Neuronal stem cell (in vitro differentiated cells): Measurements from ENCODE around the gene CARMIL1. TPM values are rescaled to one million over a fixed set of nuclear protein-coding genes. Genes with fewer than 3 reads are reported as not detected.
A peak's percentile ranks its signal among the peaks of the same experiment; 100 is the strongest.

ENCODE experiments used
- DNase-seq: peaks from one replicate; pipeline ENCODE4 v3.0.0-alpha.2; 2013; ENCODE audit warnings: low spot score
- H2AFZ ChIP-seq: one replicate; pipeline ENCODE4 v1.6.1; 2013; ENCODE audit warnings: mild to moderate bottlenecking, low read length, inconsistent platforms
- H2AK5ac ChIP-seq: 2 replicates; pipeline ENCODE4 v1.6.1; 2013; ENCODE audit warnings: low read depth, mild to moderate bottlenecking, inconsistent platforms, low read length, moderate library complexity, mixed read lengths
- H2BK120ac ChIP-seq: 2 replicates; pipeline ENCODE4 v1.6.1; 2013; ENCODE audit warnings: low read depth, mild to moderate bottlenecking, inconsistent platforms, low read length, moderate library complexity, mixed read lengths
- H2BK12ac ChIP-seq: one replicate; pipeline ENCODE4 v1.6.1; 2013; ENCODE audit warnings: low read length, inconsistent platforms
- H2BK15ac ChIP-seq: 2 replicates; pipeline ENCODE4 v1.6.1; 2013; ENCODE audit warnings: mild to moderate bottlenecking, low read length, inconsistent platforms, mixed read lengths
- H2BK5ac ChIP-seq: one replicate; pipeline ENCODE4 v1.6.1; 2013; ENCODE audit warnings: inconsistent platforms, mild to moderate bottlenecking, low read length, moderate library complexity
- H3K14ac ChIP-seq: one replicate; pipeline ENCODE4 v1.6.1; 2013; ENCODE audit warnings: low read length, inconsistent platforms
- H3K18ac ChIP-seq: 2 replicates; pipeline ENCODE4 v1.6.1; 2013; ENCODE audit warnings: low read length, inconsistent platforms
- H3K23ac ChIP-seq: 2 replicates; pipeline ENCODE4 v1.6.1; 2013; ENCODE audit warnings: low read depth, mild to moderate bottlenecking, mixed read lengths, low read length, inconsistent platforms; ENCODE audit not compliant: poor library complexity
- H3K27ac ChIP-seq: replicated peaks from 3 replicates; pipeline ENCODE4 v1.5.1; 2013; ENCODE audit warnings: low read length, inconsistent platforms
- H3K27me3 ChIP-seq, 3 experiments: 2 replicates each; pipeline ENCODE4 v1.6.1; 2013; ENCODE audit warnings: low read length in 3 of 3, mild to moderate bottlenecking in 2 of 3, inconsistent platforms in 1 of 3, low read depth in 1 of 3, mixed read lengths in 1 of 3, moderate library complexity in 1 of 3; ENCODE audit not compliant: control insufficient read depth in 3 of 3, insufficient read depth in 3 of 3
- H3K36me3 ChIP-seq, 2 donors: replicated peaks in 1 of 2; 2 replicates each; pipeline ENCODE4 v1.6.1; 2013; ENCODE audit warnings: low read length in 2 of 2; ENCODE audit not compliant: control insufficient read depth in 2 of 2, insufficient read depth in 2 of 2
- H3K4ac ChIP-seq: 2 replicates; pipeline ENCODE4 v1.6.1; 2013; ENCODE audit warnings: inconsistent platforms, mild to moderate bottlenecking, low read length, moderate library complexity
- H3K4me1 ChIP-seq, 2 donors: 1 replicate in 1 of 2; 2 replicates in 1 of 2; pipeline ENCODE4 v1.6.1; 2013; ENCODE audit warnings: low read length in 2 of 2, low read depth in 1 of 2; ENCODE audit not compliant: control insufficient read depth in 2 of 2, insufficient read depth in 1 of 2
- H3K4me2 ChIP-seq: one replicate; pipeline ENCODE4 v1.6.1; 2013; ENCODE audit warnings: mild to moderate bottlenecking, low read length, inconsistent platforms; ENCODE audit not compliant: insufficient read depth, poor library complexity, severe bottlenecking
- H3K4me3 ChIP-seq, 2 donors: 2 replicates each; pipeline ENCODE4 v1.5.1; 2013; ENCODE audit warnings: low read length in 2 of 2, mild to moderate bottlenecking in 2 of 2, inconsistent platforms in 1 of 2, moderate library complexity in 1 of 2
- H3K79me1 ChIP-seq: one replicate; pipeline ENCODE4 v1.6.1; 2013; ENCODE audit warnings: low read depth, mild to moderate bottlenecking, inconsistent platforms, low read length, moderate library complexity
- H3K9ac ChIP-seq: one replicate; pipeline ENCODE4 v1.6.1; 2013; ENCODE audit warnings: mild to moderate bottlenecking, low read depth, low read length, inconsistent platforms; ENCODE audit not compliant: poor library complexity
- H3K9me3 ChIP-seq, 2 donors: replicated peaks in 1 of 2; 2 replicates each; pipeline versions ENCODE3 to v1.6.1; 2013; ENCODE audit warnings: low read length in 2 of 2, mild to moderate bottlenecking in 2 of 2, inconsistent platforms in 1 of 2, low read depth in 1 of 2, mixed read lengths in 1 of 2, moderate library complexity in 1 of 2; ENCODE audit not compliant: control insufficient read depth in 2 of 2, insufficient read depth in 1 of 2
- H4K8ac ChIP-seq: one replicate; pipeline ENCODE4 v1.6.1; 2013; ENCODE audit warnings: low read depth, mild to moderate bottlenecking, inconsistent platforms, low read length, moderate library complexity
- H4K91ac ChIP-seq: one replicate; pipeline ENCODE4 v1.6.1; 2013; ENCODE audit warnings: low read length, low read depth, mild to moderate bottlenecking, inconsistent platforms; ENCODE audit not compliant: poor library complexity
- WGBS, 2 donors: extraction: QIAGEN DNeasy Blood & Tissue Kit; methylation state at CpG; one replicate each; pipeline ENCODE4 v1.1.7; 2013; ENCODE audit warnings: missing lambda C conversion rate in 2 of 2, mixed read lengths in 1 of 2; ENCODE audit not compliant: insufficient read length in 2 of 2, insufficient replicate concordance in 1 of 2; ENCODE audit errors: extremely low coverage in 2 of 2; 5-methylcytosine and 5-hydroxymethylcytosine counted together
- polyA plus RNA-seq, 2 experiments: library from polyadenylated mRNA; stranded (reverse); fragments of 200-250 nt; gene quantifications; one replicate each; pipeline ENCODE4 v1.2.3, GENCODE V29; 2013

The CARMIL1 gene
- polyA plus RNA-seq (2013, experiment 1 of 2) = 4.4 TPM
- 4.0 TPM for polyA plus RNA-seq (2013, experiment 2 of 2)

DNA sequence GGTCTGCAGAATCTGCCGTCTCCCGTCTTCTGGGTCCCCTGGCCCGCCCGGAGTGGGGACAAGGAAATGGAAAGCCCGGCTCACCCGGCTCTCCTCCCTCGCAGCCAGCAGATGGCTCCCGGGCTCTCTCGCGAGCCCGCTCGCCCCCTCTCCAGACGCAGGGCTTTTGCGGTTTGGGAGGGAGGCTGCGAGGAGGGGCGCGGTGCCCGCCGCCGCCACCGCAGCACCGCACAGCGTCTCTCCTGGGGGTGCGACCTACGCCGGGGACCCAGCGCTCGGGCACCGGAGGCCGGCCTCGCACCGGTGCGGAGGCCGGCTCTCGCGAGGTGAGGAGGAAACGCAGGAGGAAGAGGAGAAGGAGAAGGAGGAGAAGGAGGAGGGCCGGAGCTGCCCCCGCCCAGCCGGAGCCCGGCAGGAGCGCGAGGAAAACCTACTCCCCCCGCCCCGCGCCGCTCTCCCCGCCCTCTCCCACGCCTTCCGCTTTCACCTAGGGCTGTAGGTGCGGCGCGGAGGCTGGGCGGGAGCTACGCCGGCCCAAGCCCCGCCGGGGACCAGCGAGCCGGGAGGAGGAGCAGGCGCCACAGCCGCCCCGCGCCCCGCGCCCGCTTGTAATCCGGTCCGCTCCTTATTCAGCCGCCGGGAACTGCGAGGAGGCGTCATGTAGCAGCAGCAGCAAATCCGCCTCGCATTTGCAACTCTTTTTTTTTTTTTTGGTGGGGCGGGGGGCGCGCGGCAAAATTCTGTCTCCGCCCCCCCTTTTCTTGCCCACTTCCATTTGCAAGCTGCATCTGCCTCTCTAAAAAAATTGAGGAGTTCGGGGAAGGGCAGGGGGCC is at the start of gene CARMIL1:
Gene CARMIL1, plus strand, starts transcription at position 461 of the 834 bp plus-strand sequence. CDS start 422 bp downstream, outside the sequence.
- WGBS, 2 donors = no CpG with 5 or more reads among the region's 81 CpGs
- H3K9me3 ChIP-seq = no peaks in the 10 kb centered on the region
- H3K4me2 ChIP-seq = peak within 1 kb of the TSS; percentile 92

DNA sequence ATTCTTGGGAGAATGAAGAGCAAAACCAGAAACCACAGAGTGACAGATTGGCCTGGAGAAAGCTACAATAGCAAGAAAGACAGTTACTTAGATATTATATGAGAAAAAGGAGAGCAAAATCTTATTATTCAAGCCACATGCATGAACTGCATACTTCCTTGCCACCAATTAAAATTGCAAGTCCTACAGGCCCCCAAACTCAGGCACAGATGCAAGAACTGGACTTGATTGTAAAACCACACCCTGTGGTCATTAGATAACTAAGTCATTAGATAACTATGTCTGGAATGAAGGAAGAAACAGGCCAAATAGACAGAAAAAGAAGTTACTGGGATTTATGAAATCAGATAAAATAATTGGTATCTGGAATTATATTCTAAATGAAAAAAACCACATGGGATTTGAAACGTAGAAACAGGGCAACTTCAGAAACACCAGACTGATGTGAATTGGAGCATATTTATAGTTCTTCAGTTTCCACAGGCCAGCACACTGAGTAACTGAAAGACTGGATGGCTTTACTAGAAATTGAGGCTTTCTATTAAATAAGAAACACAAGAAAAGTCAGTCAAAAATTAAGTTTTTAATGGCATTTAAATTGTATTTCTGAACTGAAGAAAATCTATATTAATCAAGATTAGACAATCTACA is 49.4 kb upstream of the CARMIL1 start:
- Histone ChIP-seq H3K23ac (no peak overlapping the region), H2BK12ac (no peak overlapping the region), H3K79me1 (no peaks in the 10 kb centered on the region), H3K9me3 (no peaks in the 10 kb centered on the region), H3K4ac (no peak overlapping the region), H4K8ac (no peak overlapping the region), H2AK5ac (no peak overlapping the region), H3K9ac (no peak overlapping the region), H2BK120ac (no peak overlapping the region), H3K27ac (no peak overlapping the region), H3K27me3 (no peaks in the 10 kb centered on the region), H3K36me3 (no peaks in the 10 kb centered on the region), H3K18ac (no peak overlapping the region), H2BK5ac (no peak overlapping the region), H3K4me1 (no peaks in the 10 kb centered on the region), H3K4me2 (no peak overlapping the region), H2BK15ac (no peak overlapping the region), H2AFZ (no peak overlapping the region), H4K91ac (no peak overlapping the region), H3K4me3 (no peak overlapping the region), H3K14ac (no peak overlapping the region)
- DNase-seq = no peak
- WGBS, 2 donors = no CpG with 5 or more reads among the region's 1 CpG

More for the DNA sequence above, at the start of gene CARMIL1:
- Histone ChIP-seq H3K4ac (no peak within 1 kb of the TSS), H2BK120ac (no peak within 1 kb of the TSS), H3K4me1 (peaks cover 5 to 31% of the 10 kb centered on the region in 2 donors), H4K8ac (peak within 1 kb of the TSS; percentile 74), H2BK15ac (peak within 1 kb of the TSS; percentile 42), H3K9ac (peak within 1 kb of the TSS; percentile 89), H3K27ac (peak within 1 kb of the TSS; percentile 61), H4K91ac (no peak within 1 kb of the TSS), H3K14ac (peak within 1 kb of the TSS; percentile 13), H3K4me3 (peak within 1 kb of the TSS; percentile 74 to 96), H2AFZ (peak within 1 kb of the TSS; percentile 100), H3K36me3 (no peaks in the 10 kb centered on the region), H3K18ac (peak within 1 kb of the TSS; percentile 97), H2AK5ac (no peak within 1 kb of the TSS), H2BK5ac (peak within 1 kb of the TSS; percentile 89), H3K27me3 (peaks cover 0 to 3% (median 0%) of the 10 kb centered on the region in 3 experiments), H2BK12ac (no peak within 1 kb of the TSS), H3K79me1 (no peaks in the 10 kb centered on the region), H3K23ac (peak within 1 kb of the TSS; percentile 81)
- peak; percentile 69 for DNase-seq

DNA sequence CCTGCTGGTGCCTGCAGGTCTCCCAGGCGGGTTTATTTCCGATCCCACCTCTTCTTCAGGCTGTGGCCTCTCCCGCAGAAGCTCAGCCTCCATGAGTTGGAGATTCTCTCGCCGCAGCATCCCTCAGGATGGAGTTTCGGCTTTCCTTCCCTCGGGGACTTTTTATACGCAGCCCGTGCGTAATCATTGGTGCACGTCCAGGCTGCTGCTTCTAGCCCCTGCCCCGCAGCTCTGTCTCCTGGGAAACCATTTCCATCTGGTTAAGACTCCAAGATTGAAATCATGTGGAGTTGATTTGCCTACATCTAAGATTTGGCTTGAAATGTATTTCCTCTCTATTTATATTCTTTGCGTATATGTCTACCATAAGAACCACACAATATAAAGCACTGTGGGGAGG is 46.7 kb upstream of the CARMIL1 start:
- Histone ChIP-seq H3K14ac (no peak overlapping the region), H3K9me3 (no peaks in the 10 kb centered on the region), H3K36me3 (no peaks in the 10 kb centered on the region), H3K27me3 (no peaks in the 10 kb centered on the region), H3K4me2 (no peak overlapping the region), H2AK5ac (no peak overlapping the region), H2BK12ac (no peak overlapping the region), H3K9ac (no peak overlapping the region), H3K18ac (no peak overlapping the region), H3K27ac (no peak overlapping the region), H2BK120ac (no peak overlapping the region), H3K23ac (no peak overlapping the region), H3K4ac (no peak overlapping the region), H4K91ac (no peak overlapping the region), H4K8ac (no peak overlapping the region), H2BK15ac (no peak overlapping the region), H3K4me1 (no peaks in the 10 kb centered on the region), H3K4me3 (no peak overlapping the region), H2BK5ac (no peak overlapping the region), H2AFZ (peak overlapping the region; percentile 6), H3K79me1 (no peaks in the 10 kb centered on the region)
- DNase-seq = no peak
- WGBS, 2 donors = no CpG with 5 or more reads among the region's 13 CpGs

DNA sequence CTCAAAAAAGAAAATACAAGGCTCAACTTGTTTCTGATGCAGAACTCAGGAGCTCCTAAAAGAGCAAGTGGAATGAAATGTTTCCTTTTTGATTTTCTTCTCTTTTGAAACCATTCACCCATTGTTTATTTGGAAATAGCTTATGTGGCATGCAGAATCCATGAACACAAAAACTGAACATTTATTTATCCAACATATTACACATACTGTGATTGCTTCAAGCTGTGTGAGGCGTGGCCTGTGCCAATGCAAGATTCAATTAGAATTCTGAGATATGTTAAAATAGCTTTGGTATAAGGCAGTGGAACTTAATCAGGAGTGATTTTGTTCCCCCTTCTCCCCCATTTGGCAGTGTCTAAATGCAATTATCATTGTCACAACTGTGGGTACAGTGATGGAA is 45.9 kb upstream of the CARMIL1 start:
- no peaks in the 10 kb centered on the region for H3K9me3 ChIP-seq
- no peak overlapping the region for H2BK15ac ChIP-seq
- H3K79me1 ChIP-seq = no peaks in the 10 kb centered on the region
- no peak overlapping the region for H3K9ac ChIP-seq
- no peak overlapping the region for H2BK5ac ChIP-seq
- no peak overlapping the region for H4K8ac ChIP-seq
- H3K23ac ChIP-seq = no peak overlapping the region
- no peak overlapping the region for H2BK12ac ChIP-seq
- H3K14ac ChIP-seq = no peak overlapping the region
- no peak overlapping the region for H4K91ac ChIP-seq
- no peak overlapping the region for H2AFZ ChIP-seq
- H3K4me2 ChIP-seq = no peak overlapping the region
- no peak overlapping the region for H2AK5ac ChIP-seq
- H3K4me1 ChIP-seq = no peaks in the 10 kb centered on the region
- no peak overlapping the region for H2BK120ac ChIP-seq
- no peak for DNase-seq
- H3K18ac ChIP-seq = no peak overlapping the region
- H3K4me3 ChIP-seq = no peak overlapping the region
- no CpG with 5 or more reads among the region's 1 CpG for WGBS, 2 donors
- H3K36me3 ChIP-seq = no peaks in the 10 kb centered on the region
- H3K27ac ChIP-seq = no peak overlapping the region
- H3K27me3 ChIP-seq = no peaks in the 10 kb centered on the region
- no peak overlapping the region for H3K4ac ChIP-seq
